ENCODE results near the gene FOXK2.
"Not testable (repeated sequence)": the region's sequence is repeated elsewhere in the genome, so short reads cannot be mapped to it uniquely, and the experiment has no call there.

DNA sequence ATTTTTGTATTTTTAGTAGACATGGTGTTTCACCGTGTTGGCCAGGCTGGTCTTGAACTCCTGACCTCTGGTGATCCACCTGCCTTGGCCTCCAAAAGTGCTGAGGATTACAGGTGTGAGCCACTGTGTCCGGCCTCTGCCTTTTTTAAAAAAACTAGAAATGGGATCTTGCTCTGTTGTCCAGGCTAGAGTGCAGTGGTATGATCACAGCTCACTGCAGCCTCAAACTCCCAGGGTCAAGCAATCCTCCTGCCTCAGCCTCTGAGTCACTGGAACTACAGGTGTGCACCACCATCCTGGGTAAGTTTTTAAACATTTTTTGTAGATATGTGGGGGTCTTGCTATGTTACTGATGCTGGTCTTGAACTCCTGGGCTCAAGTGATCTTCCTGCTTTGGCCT is 38.0 kb downstream of the FOXK2 start:
- TF ChIP-seq, protein P1, sequence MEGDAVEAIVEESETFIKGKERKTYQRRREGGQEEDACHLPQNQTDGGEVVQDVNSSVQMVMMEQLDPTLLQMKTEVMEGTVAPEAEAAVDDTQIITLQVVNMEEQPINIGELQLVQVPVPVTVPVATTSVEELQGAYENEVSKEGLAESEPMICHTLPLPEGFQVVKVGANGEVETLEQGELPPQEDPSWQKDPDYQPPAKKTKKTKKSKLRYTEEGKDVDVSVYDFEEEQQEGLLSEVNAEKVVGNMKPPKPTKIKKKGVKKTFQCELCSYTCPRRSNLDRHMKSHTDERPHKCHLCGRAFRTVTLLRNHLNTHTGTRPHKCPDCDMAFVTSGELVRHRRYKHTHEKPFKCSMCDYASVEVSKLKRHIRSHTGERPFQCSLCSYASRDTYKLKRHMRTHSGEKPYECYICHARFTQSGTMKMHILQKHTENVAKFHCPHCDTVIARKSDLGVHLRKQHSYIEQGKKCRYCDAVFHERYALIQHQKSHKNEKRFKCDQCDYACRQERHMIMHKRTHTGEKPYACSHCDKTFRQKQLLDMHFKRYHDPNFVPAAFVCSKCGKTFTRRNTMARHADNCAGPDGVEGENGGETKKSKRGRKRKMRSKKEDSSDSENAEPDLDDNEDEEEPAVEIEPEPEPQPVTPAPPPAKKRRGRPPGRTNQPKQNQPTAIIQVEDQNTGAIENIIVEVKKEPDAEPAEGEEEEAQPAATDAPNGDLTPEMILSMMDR (conservative IDR thresholded peaks at IDR 0.05; ENCODE audit: low read length): not testable (repeated sequence)
- not testable (repeated sequence) for TF ChIP-seq EZH2phosphoT487 (IDR thresholded peaks at IDR 0.05; ENCODE audit: borderline replicate concordance, low read depth, low read length)
